HG03066 (cell line): ENCODE data around the gene CCDC191.
A peak's percentile ranks its signal among the peaks of the same experiment; 100 is the strongest.

Experiments used
- ATAC-seq: cut with Tn5 transposase; IDR thresholded peaks from one replicate; pipeline ENCODE4 v1.9.1; 2021; ENCODE audit warnings: low read depth; ENCODE audit not compliant: unreplicated experiment

Gene CCDC191

GRCh38 chr3:114058646-114059045 is 2.3 kb upstream of the CCDC191 start:
- ATAC-seq = no peak

- ATAC-seq = peak; percentile 3
Measured at GRCh38 chr3:114057011-114057347, 653 bp upstream of the CCDC191 start.

DNA sequence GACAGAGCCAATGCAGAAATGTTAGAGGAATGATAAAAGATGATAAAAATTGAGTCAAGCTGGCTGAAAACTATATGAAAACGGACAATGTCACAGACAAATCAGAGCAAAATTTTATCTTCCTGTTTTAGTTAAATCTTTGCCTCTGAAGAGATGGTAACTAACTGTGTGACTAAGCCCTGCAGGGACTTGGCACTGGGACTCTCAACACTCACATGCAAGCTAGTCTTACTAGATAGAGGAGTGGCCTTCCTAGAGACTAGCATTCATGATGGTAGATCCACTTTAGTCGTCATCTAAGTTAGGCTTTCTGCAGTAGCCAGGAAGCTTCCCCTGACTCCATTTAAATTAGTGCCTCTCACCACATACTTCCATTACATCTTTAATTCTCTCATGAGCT is 4.1 kb downstream of the CCDC191 start:
- no peak for ATAC-seq

DNA sequence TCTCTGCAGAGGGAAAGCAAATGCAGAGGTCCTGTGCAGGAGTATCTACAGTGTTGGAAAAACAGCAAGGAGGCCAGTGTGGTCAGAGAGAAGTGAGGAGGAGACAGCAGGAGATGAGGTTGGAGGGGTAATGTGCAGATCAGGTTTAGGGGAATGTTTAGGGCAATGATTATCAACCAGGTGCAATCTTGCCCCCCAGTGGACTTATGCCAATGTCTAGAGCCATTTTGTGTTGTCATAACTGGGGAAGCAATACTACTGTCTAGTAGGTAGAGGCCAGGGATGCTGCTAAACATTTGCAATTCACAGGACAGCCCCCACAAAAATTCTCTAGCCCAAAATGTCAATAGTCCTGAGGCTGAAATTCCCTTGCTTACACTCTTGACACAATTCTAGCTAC is 13.1 kb downstream of the CCDC191 start:
- ATAC-seq = no peak

- ATAC-seq = no peak
Measured at GRCh38 chr3:114035896-114036295, 20.4 kb downstream of the CCDC191 start.

DNA sequence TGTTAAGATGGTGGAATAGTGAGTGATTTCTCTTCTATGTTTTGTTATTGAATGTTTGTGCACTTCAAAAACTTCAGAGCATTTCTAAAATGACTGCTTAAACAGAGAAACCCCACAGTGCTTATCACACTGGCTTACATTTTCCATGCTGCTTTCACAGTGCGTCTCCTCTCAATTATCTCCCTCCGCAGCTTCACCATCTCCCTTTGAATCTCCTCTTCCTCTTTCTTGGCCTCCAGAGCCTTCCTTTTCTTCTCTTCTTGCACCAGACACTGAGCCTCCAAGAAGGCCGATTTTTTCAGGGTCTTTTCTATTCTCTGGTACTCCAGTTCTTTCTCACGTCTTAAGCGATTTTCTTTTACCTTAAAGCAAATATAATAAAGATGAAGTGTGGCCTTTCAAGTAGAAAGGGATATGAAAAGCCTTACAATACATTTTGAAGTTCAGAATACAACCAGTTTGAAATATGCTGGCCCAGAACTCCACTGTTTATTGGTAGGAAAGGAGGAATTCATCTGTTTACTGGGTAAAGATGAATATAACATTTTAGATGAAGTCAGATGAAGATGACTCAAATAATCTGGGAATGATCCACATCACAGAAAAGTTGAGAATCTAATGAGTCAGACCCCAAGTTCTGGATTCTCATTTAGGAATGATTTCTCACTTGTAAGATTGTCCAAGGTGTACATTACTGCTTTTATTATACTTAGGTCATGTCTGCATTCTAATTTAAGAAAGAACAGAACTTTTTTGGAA is 21.4 kb downstream of the CCDC191 start:
- ATAC-seq = no peak

DNA sequence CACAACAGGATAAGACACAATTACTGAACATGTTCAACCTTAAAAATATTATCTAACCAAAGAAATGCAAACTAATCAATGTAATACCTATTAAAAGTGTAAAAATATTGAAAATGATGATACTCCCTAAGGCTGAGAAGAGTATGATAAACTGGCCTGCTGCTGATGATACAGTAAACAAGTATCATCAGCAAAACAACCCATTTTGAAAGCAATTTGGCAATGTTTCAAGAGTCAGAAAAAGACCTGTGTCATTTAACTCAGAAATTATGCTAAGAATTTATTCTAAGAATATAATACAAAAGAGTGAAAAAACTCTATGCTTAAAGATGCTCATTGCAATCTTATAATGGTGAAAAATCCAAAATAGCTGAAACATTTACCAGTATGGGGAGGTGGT is 22.1 kb downstream of the CCDC191 start:
- ATAC-seq = no peak

DNA sequence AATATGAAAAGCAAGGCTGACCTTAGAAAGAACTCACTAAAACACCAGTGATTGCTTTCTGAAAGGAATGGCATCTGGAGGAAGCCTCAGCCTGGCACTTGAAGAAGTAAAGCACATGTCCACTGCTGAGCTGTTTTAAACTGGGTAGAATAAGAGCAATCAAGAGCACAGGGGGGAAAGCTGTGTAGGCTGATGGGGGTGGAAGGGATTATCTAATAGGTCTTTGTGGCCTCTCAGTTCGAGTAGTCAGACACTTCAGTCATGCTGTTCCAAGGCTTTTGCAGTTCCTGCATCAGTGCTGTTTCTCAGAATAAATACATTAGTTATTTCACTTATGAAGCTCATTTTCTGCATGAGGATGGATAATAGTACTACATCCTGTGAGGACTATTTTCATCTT is 22.6 kb downstream of the CCDC191 start:
- ATAC-seq = no peak

DNA sequence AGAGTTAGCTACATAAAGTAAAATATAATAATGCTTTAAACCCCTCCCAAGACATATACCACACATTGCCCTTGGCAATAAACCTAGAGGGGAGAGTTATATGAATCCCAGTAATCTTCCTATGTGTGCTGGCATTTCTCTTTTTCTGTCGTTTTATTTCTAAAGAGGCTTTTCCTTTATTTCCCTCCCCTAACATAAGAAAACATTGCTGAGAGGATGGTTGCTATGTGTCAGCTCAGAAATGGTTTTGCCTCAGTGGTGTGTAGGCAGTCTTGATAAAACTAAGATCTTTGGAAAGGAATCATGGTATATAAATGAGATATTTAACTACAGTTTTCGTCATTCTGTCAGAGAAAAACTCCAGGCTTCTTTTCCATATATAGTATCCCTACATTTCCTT is 30.0 kb downstream of the CCDC191 start:
- no peak for ATAC-seq

GRCh38 chr3:114025451-114025850 is 30.9 kb downstream of the CCDC191 start:
- no peak for ATAC-seq

- no peak for ATAC-seq
Measured at GRCh38 chr3:114022145-114022802, 34.1 kb downstream of the CCDC191 start.

DNA sequence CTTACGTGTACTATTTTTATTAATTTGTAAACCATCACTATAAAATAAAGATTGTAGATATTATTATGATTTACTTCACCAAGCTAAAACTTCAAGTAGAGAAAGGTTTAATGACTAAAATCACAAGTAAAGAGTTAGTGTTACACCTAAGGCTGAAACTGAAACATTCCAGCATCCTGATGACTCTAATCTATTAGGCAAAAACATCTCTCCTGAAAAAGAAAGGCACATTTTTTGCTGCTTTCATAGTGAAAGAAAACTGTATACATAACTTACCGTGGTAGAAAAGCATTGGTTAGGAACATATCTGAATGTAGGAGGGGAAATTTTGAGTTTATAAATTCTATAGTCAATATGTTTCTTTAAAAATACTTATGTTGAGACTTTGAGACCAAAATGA is 35.4 kb downstream of the CCDC191 start:
- no peak for ATAC-seq

GRCh38 chr3:114019486-114019885 is 36.8 kb downstream of the CCDC191 start:
- ATAC-seq = no peak

DNA sequence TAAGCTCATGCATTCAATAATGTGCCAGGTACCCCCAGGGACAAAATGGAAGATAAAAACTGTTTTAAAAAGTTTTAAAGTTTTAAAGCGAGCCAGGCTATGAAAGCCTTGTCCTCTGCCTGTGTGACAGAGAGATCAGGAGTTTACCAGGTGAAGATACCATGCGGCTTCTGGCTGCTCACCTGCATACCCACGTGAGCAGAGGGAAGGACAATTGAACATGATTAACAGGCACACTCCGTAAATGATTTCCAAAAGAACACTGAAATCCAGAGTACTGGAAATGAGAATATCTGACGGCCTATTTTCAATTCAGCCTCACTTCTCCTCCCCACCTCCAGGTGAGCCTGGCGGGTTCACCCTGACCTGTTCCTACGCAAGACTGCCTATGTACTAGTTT is 42.1 kb downstream of the CCDC191 start:
- no peak for ATAC-seq

GRCh38 chr3:114011059-114011797 is 45.1 kb downstream of the CCDC191 start:
- no peak for ATAC-seq

DNA sequence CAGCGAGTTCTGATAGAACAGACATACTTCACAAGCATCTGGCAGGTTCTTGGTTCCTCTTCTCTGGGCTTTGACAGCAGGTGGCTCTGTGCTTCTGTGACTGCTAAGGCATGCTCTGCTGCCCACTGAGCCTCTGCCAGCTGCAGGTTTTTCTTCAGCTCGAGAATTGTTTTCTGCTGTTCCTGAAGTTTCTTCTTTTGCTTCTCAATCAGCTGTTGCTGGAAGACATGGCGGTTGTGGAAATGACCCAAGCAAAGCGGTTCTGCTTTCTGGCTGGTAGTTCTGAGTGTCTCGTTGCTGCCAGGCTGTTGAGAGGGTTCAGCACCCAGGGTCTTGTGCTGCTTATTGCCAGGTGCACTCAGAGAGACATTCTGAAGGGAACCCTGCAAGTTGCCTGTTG is 50.8 kb downstream of the CCDC191 start:
- ATAC-seq = no peak

GRCh38 chr3:113985541-113985940 is 70.8 kb downstream of the CCDC191 start:
- ATAC-seq = no peak

- no peak for ATAC-seq
Measured at GRCh38 chr3:113983544-113983943, 72.8 kb downstream of the CCDC191 start.

DNA sequence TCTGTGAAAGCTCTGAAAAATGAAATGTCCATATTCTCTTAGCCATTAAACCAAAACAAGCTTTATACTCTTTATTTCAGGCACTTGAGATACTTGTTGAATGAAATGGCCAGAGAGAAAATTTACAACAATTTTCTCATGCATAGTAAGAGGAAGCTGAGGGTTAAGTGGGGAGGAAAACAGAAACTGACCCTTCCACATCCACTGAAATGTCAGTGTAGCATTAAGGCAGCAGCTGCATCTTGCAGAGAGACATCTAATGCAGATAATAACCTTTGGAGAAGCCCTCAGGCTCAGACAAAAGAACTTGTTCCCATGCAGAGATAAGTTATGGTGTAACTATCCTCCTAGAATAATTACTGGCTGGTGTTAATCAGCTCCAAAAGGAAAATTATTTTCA is 74.5 kb downstream of the CCDC191 start:
- ATAC-seq = no peak

DNA sequence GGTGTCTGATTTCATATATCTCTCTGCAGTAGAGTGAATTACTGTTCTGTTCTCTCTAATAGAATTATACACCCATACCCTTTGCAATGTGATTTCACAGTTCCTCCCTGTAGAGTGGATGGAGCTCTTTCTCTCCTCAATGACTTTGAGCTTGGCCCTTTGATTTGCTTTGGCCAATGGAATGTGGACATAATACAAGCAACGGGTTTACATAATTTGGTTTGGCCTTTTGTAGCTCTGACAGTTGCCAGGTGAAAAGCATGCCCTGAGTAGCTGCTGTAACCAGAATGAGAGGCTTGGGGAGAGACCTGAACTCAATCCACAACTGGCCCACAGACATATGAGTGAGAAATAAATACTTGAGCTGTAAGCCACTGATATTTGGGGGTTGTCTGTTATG is 76.4 kb downstream of the CCDC191 start:
- ATAC-seq = no peak

DNA sequence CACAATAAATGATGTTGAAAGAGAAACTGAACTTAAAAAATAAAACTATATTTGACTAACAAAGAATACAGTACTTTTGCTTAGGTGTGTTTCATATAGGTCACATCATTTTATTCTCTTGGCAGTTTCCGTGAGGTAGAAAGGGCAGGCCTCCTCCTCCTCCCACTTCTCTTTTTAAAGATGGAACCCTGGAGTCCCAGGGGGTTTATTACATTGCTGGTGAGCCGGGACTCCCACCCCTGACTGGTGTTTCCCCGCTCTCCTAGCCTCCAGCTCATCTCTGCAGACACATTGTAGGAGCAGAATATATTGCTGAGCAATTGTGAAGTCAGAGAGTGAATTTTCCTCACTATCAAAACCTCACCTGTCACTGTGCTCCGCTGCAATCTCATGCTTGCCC is 78.5 kb downstream of the CCDC191 start:
- no peak for ATAC-seq

DNA sequence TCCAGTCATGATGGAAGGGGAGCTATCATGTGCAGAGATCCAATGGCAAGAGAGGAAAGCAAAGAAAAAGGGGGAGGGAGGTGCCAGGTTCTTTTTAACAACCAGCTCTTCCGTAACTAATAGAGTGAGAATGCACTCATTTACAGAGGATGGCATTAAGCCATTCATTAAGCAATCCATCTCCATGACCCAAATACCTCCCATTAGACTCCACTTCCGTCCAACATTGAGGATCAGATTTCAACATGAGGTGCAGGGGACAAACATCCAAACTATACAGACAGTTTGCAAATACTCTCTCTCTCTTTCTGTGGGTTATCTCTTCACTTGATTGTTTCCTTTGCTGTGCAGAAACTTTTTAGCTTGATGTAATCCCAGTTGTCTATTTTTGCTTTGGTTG is 87.3 kb downstream of the CCDC191 start:
- no peak for ATAC-seq
